OCI-LY3 (cell line): ENCODE data around the gene DCAKD.

Experiments
- CTCF ChIP-seq: fragments of 200-600, 300-600 bp; sonication (generic); IDR thresholded peaks from 2 replicates; pipeline ENCODE4 v1.5.1; 2014; ENCODE audit warnings: antibody characterized with exemption, low read length, low read depth
- EZH2phosphoT487 ChIP-seq: fragments of 200-600 bp; shearing (Covaris generic); IDR thresholded peaks from 2 replicates; pipeline ENCODE4 v1.6.1; 2018; ENCODE audit warnings: antibody characterized with exemption, mixed run types, low read depth

GRCh38 chr17:45091778-45092425, 40.5 kb upstream of the DCAKD start:
- no peak for TF ChIP-seq CTCF
- TF ChIP-seq EZH2phosphoT487 = no peak
